HL-60 (cell line): ENCODE measurements around the gene TXNRD2.

Source experiments
- DNase-seq, 2 experiments: peaks; one replicate each; pipeline ENCODE4 v3.0.0-alpha.2; 2010 to 2020; ENCODE audit warnings: low read depth in 1 of 2, low spot score in 1 of 2
- H3K27ac ChIP-seq: fragments of 250-450 bp; sonication (Bioruptor Pico); replicated peaks from 2 replicates; pipeline ENCODE4 v1.5.1; 2020; ENCODE audit warnings: mild to moderate bottlenecking, moderate library complexity
- H3K27me3 ChIP-seq: fragments of 250-450 bp; sonication (Bioruptor Pico); 2 replicates; pipeline ENCODE4 v1.5.1; 2021; ENCODE audit warnings: mild to moderate bottlenecking, moderate library complexity; ENCODE audit not compliant: insufficient read depth, poor library complexity, severe bottlenecking
- H3K4me3 ChIP-seq: replicated peaks from 2 replicates; pipeline ENCODE4 v1.5.1; 2011; ENCODE audit warnings: mild to moderate bottlenecking, control low read depth, low read length; ENCODE audit not compliant: insufficient read depth
- CTCF ChIP-seq: IDR thresholded peaks from one replicate; pipeline ENCODE4 v1.5.1; 2011; ENCODE audit warnings: low read length, control low read depth, inconsistent platforms; ENCODE audit not compliant: insufficient read depth
- GABPA ChIP-seq: IDR thresholded peaks from 2 replicates; pipeline ENCODE4 v1.6.1; 2012; ENCODE audit warnings: low read depth
- POLR2AphosphoS5 ChIP-seq: IDR thresholded peaks from 2 replicates; pipeline ENCODE4 v1.6.1; 2012; ENCODE audit warnings: low read depth
- SPI1 ChIP-seq: IDR thresholded peaks from 2 replicates; pipeline ENCODE4 v1.6.1; 2012; ENCODE audit warnings: low read depth, mild to moderate bottlenecking, borderline replicate concordance
- TF ChIP-seq, protein P1 (sequence below): IDR thresholded peaks from 2 replicates; pipeline ENCODE4 v1.6.1; 2012; ENCODE audit warnings: low read depth; ENCODE audit not compliant: insufficient replicate concordance

The TXNRD2 gene

DNA sequence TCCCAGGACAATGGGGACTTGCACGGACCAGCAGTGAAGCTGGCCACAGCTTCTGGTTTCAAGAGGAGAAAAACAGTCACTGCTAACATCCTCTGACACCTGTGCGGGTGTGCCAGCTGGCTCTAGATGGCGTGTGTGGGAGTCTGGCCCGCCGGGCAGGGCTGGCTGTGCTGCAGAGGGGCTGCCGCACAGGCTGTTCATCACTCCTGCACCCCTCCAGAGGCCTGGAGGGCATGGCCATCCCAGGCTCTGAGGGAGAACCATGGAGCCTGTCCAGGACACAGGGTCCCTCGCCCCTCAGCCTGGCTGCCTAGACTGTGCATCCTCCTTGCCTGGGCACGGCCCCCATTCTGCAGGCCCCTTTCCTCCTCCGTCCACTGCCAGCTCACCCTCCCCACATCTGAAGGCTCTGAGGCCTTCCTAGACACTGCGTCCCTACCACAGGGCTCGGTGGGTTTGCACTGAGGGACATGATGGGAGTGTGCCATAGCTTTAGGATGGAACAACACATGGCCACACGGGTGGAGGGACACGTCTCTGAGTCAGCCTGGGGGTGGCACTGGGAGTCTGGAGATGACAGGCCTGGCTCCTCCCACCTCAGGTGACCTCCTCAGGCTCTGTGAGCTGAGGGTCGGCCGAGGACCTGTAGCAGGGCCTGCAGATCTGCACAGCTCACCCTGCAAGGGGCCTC is 44.8 kb downstream of the TXNRD2 start:
- no peak overlapping the region for H3K27ac ChIP-seq
- TF ChIP-seq SPI1 (no peak), GABPA (no peak), POLR2AphosphoS5 (no peak), CTCF (no peak)
- TF ChIP-seq, protein P1, sequence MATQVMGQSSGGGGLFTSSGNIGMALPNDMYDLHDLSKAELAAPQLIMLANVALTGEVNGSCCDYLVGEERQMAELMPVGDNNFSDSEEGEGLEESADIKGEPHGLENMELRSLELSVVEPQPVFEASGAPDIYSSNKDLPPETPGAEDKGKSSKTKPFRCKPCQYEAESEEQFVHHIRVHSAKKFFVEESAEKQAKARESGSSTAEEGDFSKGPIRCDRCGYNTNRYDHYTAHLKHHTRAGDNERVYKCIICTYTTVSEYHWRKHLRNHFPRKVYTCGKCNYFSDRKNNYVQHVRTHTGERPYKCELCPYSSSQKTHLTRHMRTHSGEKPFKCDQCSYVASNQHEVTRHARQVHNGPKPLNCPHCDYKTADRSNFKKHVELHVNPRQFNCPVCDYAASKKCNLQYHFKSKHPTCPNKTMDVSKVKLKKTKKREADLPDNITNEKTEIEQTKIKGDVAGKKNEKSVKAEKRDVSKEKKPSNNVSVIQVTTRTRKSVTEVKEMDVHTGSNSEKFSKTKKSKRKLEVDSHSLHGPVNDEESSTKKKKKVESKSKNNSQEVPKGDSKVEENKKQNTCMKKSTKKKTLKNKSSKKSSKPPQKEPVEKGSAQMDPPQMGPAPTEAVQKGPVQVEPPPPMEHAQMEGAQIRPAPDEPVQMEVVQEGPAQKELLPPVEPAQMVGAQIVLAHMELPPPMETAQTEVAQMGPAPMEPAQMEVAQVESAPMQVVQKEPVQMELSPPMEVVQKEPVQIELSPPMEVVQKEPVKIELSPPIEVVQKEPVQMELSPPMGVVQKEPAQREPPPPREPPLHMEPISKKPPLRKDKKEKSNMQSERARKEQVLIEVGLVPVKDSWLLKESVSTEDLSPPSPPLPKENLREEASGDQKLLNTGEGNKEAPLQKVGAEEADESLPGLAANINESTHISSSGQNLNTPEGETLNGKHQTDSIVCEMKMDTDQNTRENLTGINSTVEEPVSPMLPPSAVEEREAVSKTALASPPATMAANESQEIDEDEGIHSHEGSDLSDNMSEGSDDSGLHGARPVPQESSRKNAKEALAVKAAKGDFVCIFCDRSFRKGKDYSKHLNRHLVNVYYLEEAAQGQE, result no peak
- no peak for DNase-seq
- no peak overlapping the region for H3K4me3 ChIP-seq
- no peaks in the 10 kb centered on the region for H3K27me3 ChIP-seq

GRCh38 chr22:19895160-19895849 is 46.3 kb downstream of the TXNRD2 start:
- no peaks in the 10 kb centered on the region for H3K27me3 ChIP-seq
- no peak for TF ChIP-seq GABPA
- no peak overlapping the region for H3K4me3 ChIP-seq
- DNase-seq, result no peak
- no peak overlapping the region for H3K27ac ChIP-seq

DNA sequence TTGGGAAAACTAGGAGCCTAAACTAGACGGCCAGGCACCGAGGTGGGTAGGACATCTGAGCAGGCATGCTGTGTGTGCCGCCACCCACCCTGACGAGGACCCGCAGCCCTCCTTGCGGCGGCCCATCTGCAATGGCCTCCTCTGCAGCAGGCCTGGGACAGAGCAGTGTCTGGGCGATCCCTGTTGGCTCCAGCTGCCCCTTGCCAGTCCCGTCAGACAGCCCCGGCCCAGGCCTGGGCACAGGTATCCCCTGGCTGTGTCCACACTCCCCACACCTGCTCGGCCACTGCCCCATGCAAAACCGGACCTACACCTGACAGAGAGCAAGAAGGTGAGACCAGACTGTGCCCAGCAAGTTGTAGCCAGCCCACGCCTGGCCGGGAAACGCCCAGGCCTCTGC is 48.3 kb downstream of the TXNRD2 start:
- no peaks in the 10 kb centered on the region for H3K27me3 ChIP-seq
- DNase-seq, result no peak
- H3K4me3 ChIP-seq, result no peak overlapping the region
- no peak overlapping the region for H3K27ac ChIP-seq
- TF ChIP-seq CTCF, result no peak
- no peak for TF ChIP-seq SPI1
- TF ChIP-seq POLR2AphosphoS5, result no peak

GRCh38 chr22:19892925-19893324 is 48.7 kb downstream of the TXNRD2 start:
- DNase-seq, result no peak
- TF ChIP-seq, protein P1, result no peak
- no peak for TF ChIP-seq SPI1
- no peak for TF ChIP-seq POLR2AphosphoS5
- TF ChIP-seq GABPA, result no peak
- TF ChIP-seq CTCF, result no peak
- H3K4me3 ChIP-seq, result no peak overlapping the region
- H3K27me3 ChIP-seq, result no peaks in the 10 kb centered on the region
- H3K27ac ChIP-seq, result no peak overlapping the region
